HL-60 (cell line): ENCODE measurements around the gene PTGES3.

Source experiments
- DNase-seq, 2 experiments: peaks; one replicate each; pipeline ENCODE4 v3.0.0-alpha.2; 2010 to 2020; ENCODE audit warnings: low read depth in 1 of 2, low spot score in 1 of 2
- H3K27ac ChIP-seq: fragments of 250-450 bp; sonication (Bioruptor Pico); replicated peaks from 2 replicates; pipeline ENCODE4 v1.5.1; 2020; ENCODE audit warnings: mild to moderate bottlenecking, moderate library complexity
- H3K27me3 ChIP-seq: fragments of 250-450 bp; sonication (Bioruptor Pico); 2 replicates; pipeline ENCODE4 v1.5.1; 2021; ENCODE audit warnings: mild to moderate bottlenecking, moderate library complexity; ENCODE audit not compliant: insufficient read depth, poor library complexity, severe bottlenecking
- H3K4me3 ChIP-seq: replicated peaks from 2 replicates; pipeline ENCODE4 v1.5.1; 2011; ENCODE audit warnings: mild to moderate bottlenecking, control low read depth, low read length; ENCODE audit not compliant: insufficient read depth
- CTCF ChIP-seq: IDR thresholded peaks from one replicate; pipeline ENCODE4 v1.5.1; 2011; ENCODE audit warnings: low read length, control low read depth, inconsistent platforms; ENCODE audit not compliant: insufficient read depth
- GABPA ChIP-seq: IDR thresholded peaks from 2 replicates; pipeline ENCODE4 v1.6.1; 2012; ENCODE audit warnings: low read depth
- POLR2AphosphoS5 ChIP-seq: IDR thresholded peaks from 2 replicates; pipeline ENCODE4 v1.6.1; 2012; ENCODE audit warnings: low read depth
- REST ChIP-seq: IDR thresholded peaks from 2 replicates; pipeline ENCODE4 v1.6.1; 2012; ENCODE audit warnings: low read depth; ENCODE audit not compliant: insufficient replicate concordance
- SPI1 ChIP-seq: IDR thresholded peaks from 2 replicates; pipeline ENCODE4 v1.6.1; 2012; ENCODE audit warnings: low read depth, mild to moderate bottlenecking, borderline replicate concordance

Gene PTGES3

GRCh38 chr12:56661979-56662638 lies 26.0 kb downstream of the PTGES3 start:
- peak; percentile 67 for TF ChIP-seq POLR2AphosphoS5
- no peak for TF ChIP-seq REST
- H3K4me3 ChIP-seq = no peak overlapping the region
- no peaks in the 10 kb centered on the region for H3K27me3 ChIP-seq
- no peak for DNase-seq
- H3K27ac ChIP-seq = no peak overlapping the region

- H3K27me3 ChIP-seq = no peaks in the 10 kb centered on the region
- no peak for TF ChIP-seq REST
- no peak for TF ChIP-seq SPI1
- TF ChIP-seq GABPA = no peak
- TF ChIP-seq CTCF = no peak
- H3K4me3 ChIP-seq = no peak overlapping the region
- no peak overlapping the region for H3K27ac ChIP-seq
- no peak for DNase-seq
Observed at GRCh38 chr12:56661560-56661959, 26.5 kb downstream of the PTGES3 start.

- H3K27me3 ChIP-seq = no peaks in the 10 kb centered on the region
- DNase-seq = no peak
- no peak overlapping the region for H3K4me3 ChIP-seq
- TF ChIP-seq POLR2AphosphoS5 (no peak), GABPA (no peak), REST (no peak), SPI1 (no peak), CTCF (no peak)
- no peak overlapping the region for H3K27ac ChIP-seq
Observed at GRCh38 chr12:56658921-56659320, 29.2 kb downstream of the PTGES3 start.
